Liver (tissue), 9 donors: ENCODE measurements around the gene LIPC. TPM values are rescaled to one million over a fixed set of nuclear protein-coding genes. Genes with fewer than 3 reads are reported as not detected.

ENCODE experiments used
- DNase-seq: peaks from one replicate; pipeline ENCODE4 v3.0.0-alpha.2; 2017; ENCODE audit warnings: low spot score
- H3K27ac ChIP-seq, 2 donors: one replicate each; pipeline ENCODE4 v1.7.0; 2013; ENCODE audit warnings: inconsistent platforms in 2 of 2, low read length in 2 of 2, control low read depth in 1 of 2, low read depth in 1 of 2, mild to moderate bottlenecking in 1 of 2
- H3K27me3 ChIP-seq, 4 donors: one replicate each; pipeline versions ENCODE4 v1.6.1 to v1.7.0; 2013; ENCODE audit warnings: low read length in 3 of 4, inconsistent platforms in 1 of 4, mild to moderate bottlenecking in 1 of 4, moderate library complexity in 1 of 4; ENCODE audit not compliant: control insufficient read depth in 4 of 4, insufficient read depth in 4 of 4
- H3K36me3 ChIP-seq, 4 donors: one replicate each; pipeline versions ENCODE4 v1.6.1 to v1.7.0; 2013; ENCODE audit warnings: low read length in 3 of 4, mild to moderate bottlenecking in 3 of 4, low read depth in 1 of 4, moderate library complexity in 1 of 4; ENCODE audit not compliant: control insufficient read depth in 4 of 4, insufficient read depth in 3 of 4
- H3K4me1 ChIP-seq, 4 donors: one replicate each; pipeline versions ENCODE4 v1.6.1 to v1.7.0; 2013; ENCODE audit warnings: low read length in 3 of 4, mild to moderate bottlenecking in 3 of 4, moderate library complexity in 1 of 4; ENCODE audit not compliant: control insufficient read depth in 4 of 4, insufficient read depth in 4 of 4
- H3K4me3 ChIP-seq, 3 donors: one replicate each; pipeline versions ENCODE4 v1.6.1 to v1.7.0; 2013; ENCODE audit warnings: low read length in 3 of 3, control low read depth in 1 of 3, low read depth in 1 of 3, mild to moderate bottlenecking in 1 of 3
- H3K9ac ChIP-seq, 2 donors: one replicate each; pipeline ENCODE4 v1.7.0; 2013; ENCODE audit warnings: low read length in 2 of 2, mild to moderate bottlenecking in 2 of 2, moderate library complexity in 2 of 2, control low read depth in 1 of 2, low read depth in 1 of 2
- H3K9me3 ChIP-seq, 4 donors: one replicate each; pipeline versions ENCODE4 v1.6.1 to v1.7.0; 2013; ENCODE audit warnings: low read length in 3 of 4; ENCODE audit not compliant: control insufficient read depth in 4 of 4
- EGR1 ChIP-seq, 2 donors: IDR thresholded peaks; 2 replicates each; pipeline ENCODE4 v1.6.1; 2016 to 2018; ENCODE audit warnings: antibody characterized with exemption in 2 of 2, low read depth in 2 of 2
- FOXA1 ChIP-seq: IDR thresholded peaks from 2 replicates; pipeline ENCODE4 v1.6.1; 2016; ENCODE audit warnings: antibody characterized with exemption
- FOXA2 ChIP-seq: IDR thresholded peaks from 2 replicates; pipeline ENCODE4 v1.6.1; 2016; ENCODE audit warnings: antibody characterized with exemption
- GABPA ChIP-seq, 2 donors: IDR thresholded peaks in 1 of 2; conservative IDR thresholded peaks in 1 of 2; 2 replicates each; pipeline ENCODE4 v1.6.1; 2016; ENCODE audit warnings: antibody characterized with exemption in 2 of 2, mild to moderate bottlenecking in 1 of 2, moderate library complexity in 1 of 2
- HNF4A ChIP-seq, 2 donors: conservative IDR thresholded peaks; 2 replicates each; pipeline ENCODE4 v1.6.1; 2016; ENCODE audit warnings: antibody characterized with exemption in 2 of 2, mild to moderate bottlenecking in 2 of 2
- HNF4G ChIP-seq: IDR thresholded peaks from 2 replicates; pipeline ENCODE4 v1.6.1; 2016; ENCODE audit warnings: antibody characterized with exemption
- JUND ChIP-seq, 2 donors: IDR thresholded peaks; 2 replicates each; pipeline ENCODE4 v1.6.1; 2016; ENCODE audit warnings: antibody characterized with exemption in 2 of 2
- NR2F2 ChIP-seq: IDR thresholded peaks from 2 replicates; pipeline ENCODE4 v1.6.1; 2016; ENCODE audit warnings: antibody characterized with exemption
- RAD21 ChIP-seq, 2 donors: IDR thresholded peaks; 2 replicates each; pipeline ENCODE4 v1.6.1; 2016; ENCODE audit warnings: antibody characterized with exemption in 2 of 2, mild to moderate bottlenecking in 2 of 2
- RXRA ChIP-seq, 2 donors: IDR thresholded peaks; 2 replicates each; pipeline ENCODE4 v1.6.1; 2017 to 2018; ENCODE audit warnings: antibody characterized with exemption in 2 of 2, mild to moderate bottlenecking in 1 of 2
- SP1 ChIP-seq: IDR thresholded peaks from 2 replicates; pipeline ENCODE4 v1.6.1; 2018; ENCODE audit warnings: antibody characterized with exemption, mild to moderate bottlenecking
- TAF1 ChIP-seq: conservative IDR thresholded peaks from 2 replicates; pipeline ENCODE4 v1.6.1; 2016; ENCODE audit warnings: antibody characterized with exemption, mild to moderate bottlenecking
- YY1 ChIP-seq: IDR thresholded peaks from 2 replicates; pipeline ENCODE4 v1.6.1; 2016; ENCODE audit warnings: antibody characterized with exemption, mild to moderate bottlenecking
- ZBTB33 ChIP-seq: IDR thresholded peaks from 2 replicates; pipeline ENCODE4 v1.6.1; 2016; ENCODE audit warnings: antibody characterized with exemption
- WGBS: extraction: QIAGEN DNeasy Blood & Tissue Kit; methylation state at CpG from one replicate; pipeline ENCODE4 v1.1.7; 2013; 5-methylcytosine and 5-hydroxymethylcytosine counted together
- polyA plus RNA-seq, 2 donors: library from polyadenylated mRNA; stranded (reverse) in 1 of 2; unstranded in 1 of 2; fragments of 200-250 nt in 1 of 2; fragments of >200 nt in 1 of 2; fragmentation: Nextera tagmentation in 1 of 2; extraction: Ambion mirVana in 1 of 2; gene quantifications; one replicate each; pipeline versions ENCODE4 v1.2.1 to v1.2.3, GENCODE V29; 2013 to 2015
- total RNA-seq, 2 donors: library from RNA; depleted of rRNA; stranded (reverse); fragments of >200 nt; gene quantifications; one replicate each; pipeline ENCODE4 v1.2.3, GENCODE V29; 2014
- TF ChIP-seq, protein P1 (sequence below): IDR thresholded peaks from 2 replicates; pipeline ENCODE4 v1.6.1; 2016; ENCODE audit warnings: antibody characterized with exemption
- TF ChIP-seq, protein P2 (sequence below): IDR thresholded peaks from 2 replicates; pipeline ENCODE4 v1.6.1; 2016; ENCODE audit warnings: antibody characterized with exemption, mild to moderate bottlenecking
- TF ChIP-seq, protein P3 (sequence below): fragments of 150-350 bp; IDR thresholded peaks from 2 replicates; pipeline ENCODE4 v1.5.1; 2017; ENCODE audit warnings: improper control_type of control experiment, low read depth, low read length; ENCODE audit not compliant: missing input control
- TF ChIP-seq, protein P4 (sequence below): IDR thresholded peaks from 2 replicates; pipeline ENCODE4 v1.6.1; 2016; ENCODE audit warnings: antibody characterized with exemption
- donor health status: healthy.
- donor health status: healthy.
- donor health status: healthy.
- donor health status: healthy.
- donor health status: healthy.

LIPC gene
- total and polyA plus RNA-seq, 4 donors: 60.1 to 268 (median 131) TPM

DNA sequence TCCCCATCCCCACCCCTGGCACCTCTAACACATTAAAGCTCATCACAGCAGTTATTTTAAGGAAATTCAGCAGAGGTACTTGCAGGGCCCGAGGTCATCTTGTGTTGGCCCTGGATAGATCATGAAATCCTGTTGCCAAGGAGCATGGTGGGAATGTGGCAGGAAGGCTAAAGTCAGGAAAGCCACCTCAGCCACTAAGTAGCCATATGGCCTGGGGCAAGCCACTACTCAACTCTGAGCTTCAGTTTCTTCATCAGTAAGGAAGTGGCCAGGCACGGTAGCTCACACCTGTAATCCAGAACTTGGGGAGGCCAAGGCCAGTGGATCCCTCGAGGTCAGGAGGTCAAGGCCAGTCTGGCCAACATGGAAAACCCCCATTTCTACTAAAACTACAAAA is 55.9 kb downstream of the LIPC start (continued):
- no peak for TF ChIP-seq EGR1 (IDR thresholded peaks at IDR 0.05; ENCODE audit: low read depth in 2 of 2)
- TF ChIP-seq RXRA (IDR thresholded peaks at IDR 0.05): no peak
- TF ChIP-seq NR2F2: no peak

DNA sequence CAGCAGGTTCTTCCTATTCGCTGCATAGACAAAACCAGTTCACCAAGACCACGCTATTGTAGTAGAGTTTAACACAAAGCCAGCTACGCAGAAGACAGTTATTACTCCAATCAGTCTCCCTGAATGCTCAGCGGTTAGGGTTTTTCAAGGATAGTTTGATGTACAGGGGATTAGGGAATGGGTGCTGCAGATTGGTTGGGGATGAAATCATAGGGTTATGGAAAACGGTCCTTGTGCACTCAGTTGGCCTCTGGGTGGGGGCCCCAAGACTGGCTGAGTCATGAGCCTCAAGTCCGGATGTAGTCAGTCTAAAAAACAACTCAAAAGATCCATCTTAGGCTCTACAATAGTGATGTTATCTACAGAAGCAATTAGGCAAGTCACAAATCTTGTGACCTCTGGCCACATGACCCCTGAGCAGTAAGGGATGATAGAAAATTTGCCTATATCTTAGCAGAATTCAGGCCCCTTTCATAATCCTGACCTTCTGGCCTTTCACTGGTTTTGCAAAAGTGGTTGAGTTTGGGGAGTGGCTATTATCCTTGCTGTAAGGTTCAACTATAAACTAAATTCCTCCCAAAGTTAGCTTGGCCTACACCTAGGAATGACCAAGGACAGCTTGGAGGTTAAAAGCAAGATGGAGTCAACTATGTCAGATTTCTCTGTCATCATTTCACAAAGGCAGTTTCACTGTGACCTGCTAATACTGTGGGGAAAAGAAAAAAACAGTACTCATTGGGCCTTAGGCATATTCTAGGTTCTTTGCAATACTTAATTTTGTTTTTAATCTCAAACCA is 57.7 kb downstream of the LIPC start:
- Histone ChIP-seq H3K9me3 (no peaks in the 10 kb centered on the region), H3K27ac (no peak overlapping the region), H3K27me3 (no peaks in the 10 kb centered on the region), H3K4me1 (peaks cover 0 to 10% (median 6%) of the 10 kb centered on the region in 4 donors), H3K4me3 (no peak overlapping the region), H3K36me3 (no peaks in the 10 kb centered on the region), H3K9ac (no peak overlapping the region)
- 97% methylated on average over 6 of the region's 6 CpGs for WGBS
- no peak for DNase-seq
- TF ChIP-seq FOXA1 (no peak), ZBTB33 (no peak), EGR1 (IDR thresholded peaks at IDR 0.05; ENCODE audit: low read depth in 2 of 2) (no peak), TAF1 (no peak), HNF4A (conservative IDR thresholded peaks at IDR 0.05) (no peak), GABPA (IDR thresholded peaks at IDR 0.05 in 1 of 2, conservative IDR thresholded peaks at IDR 0.05 in 1 of 2) (no peak), RAD21 (IDR thresholded peaks at IDR 0.05) (no peak), FOXA2 (no peak), SP1 (no peak), HNF4G (no peak), JUND (IDR thresholded peaks at IDR 0.05) (no peak), RXRA (IDR thresholded peaks at IDR 0.05) (no peak), NR2F2 (no peak), YY1 (no peak)
- TF ChIP-seq, protein P1, sequence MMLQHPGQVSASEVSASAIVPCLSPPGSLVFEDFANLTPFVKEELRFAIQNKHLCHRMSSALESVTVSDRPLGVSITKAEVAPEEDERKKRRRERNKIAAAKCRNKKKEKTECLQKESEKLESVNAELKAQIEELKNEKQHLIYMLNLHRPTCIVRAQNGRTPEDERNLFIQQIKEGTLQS: no peak
- TF ChIP-seq, protein P2, sequence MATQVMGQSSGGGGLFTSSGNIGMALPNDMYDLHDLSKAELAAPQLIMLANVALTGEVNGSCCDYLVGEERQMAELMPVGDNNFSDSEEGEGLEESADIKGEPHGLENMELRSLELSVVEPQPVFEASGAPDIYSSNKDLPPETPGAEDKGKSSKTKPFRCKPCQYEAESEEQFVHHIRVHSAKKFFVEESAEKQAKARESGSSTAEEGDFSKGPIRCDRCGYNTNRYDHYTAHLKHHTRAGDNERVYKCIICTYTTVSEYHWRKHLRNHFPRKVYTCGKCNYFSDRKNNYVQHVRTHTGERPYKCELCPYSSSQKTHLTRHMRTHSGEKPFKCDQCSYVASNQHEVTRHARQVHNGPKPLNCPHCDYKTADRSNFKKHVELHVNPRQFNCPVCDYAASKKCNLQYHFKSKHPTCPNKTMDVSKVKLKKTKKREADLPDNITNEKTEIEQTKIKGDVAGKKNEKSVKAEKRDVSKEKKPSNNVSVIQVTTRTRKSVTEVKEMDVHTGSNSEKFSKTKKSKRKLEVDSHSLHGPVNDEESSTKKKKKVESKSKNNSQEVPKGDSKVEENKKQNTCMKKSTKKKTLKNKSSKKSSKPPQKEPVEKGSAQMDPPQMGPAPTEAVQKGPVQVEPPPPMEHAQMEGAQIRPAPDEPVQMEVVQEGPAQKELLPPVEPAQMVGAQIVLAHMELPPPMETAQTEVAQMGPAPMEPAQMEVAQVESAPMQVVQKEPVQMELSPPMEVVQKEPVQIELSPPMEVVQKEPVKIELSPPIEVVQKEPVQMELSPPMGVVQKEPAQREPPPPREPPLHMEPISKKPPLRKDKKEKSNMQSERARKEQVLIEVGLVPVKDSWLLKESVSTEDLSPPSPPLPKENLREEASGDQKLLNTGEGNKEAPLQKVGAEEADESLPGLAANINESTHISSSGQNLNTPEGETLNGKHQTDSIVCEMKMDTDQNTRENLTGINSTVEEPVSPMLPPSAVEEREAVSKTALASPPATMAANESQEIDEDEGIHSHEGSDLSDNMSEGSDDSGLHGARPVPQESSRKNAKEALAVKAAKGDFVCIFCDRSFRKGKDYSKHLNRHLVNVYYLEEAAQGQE: no peak
- TF ChIP-seq, protein P3, sequence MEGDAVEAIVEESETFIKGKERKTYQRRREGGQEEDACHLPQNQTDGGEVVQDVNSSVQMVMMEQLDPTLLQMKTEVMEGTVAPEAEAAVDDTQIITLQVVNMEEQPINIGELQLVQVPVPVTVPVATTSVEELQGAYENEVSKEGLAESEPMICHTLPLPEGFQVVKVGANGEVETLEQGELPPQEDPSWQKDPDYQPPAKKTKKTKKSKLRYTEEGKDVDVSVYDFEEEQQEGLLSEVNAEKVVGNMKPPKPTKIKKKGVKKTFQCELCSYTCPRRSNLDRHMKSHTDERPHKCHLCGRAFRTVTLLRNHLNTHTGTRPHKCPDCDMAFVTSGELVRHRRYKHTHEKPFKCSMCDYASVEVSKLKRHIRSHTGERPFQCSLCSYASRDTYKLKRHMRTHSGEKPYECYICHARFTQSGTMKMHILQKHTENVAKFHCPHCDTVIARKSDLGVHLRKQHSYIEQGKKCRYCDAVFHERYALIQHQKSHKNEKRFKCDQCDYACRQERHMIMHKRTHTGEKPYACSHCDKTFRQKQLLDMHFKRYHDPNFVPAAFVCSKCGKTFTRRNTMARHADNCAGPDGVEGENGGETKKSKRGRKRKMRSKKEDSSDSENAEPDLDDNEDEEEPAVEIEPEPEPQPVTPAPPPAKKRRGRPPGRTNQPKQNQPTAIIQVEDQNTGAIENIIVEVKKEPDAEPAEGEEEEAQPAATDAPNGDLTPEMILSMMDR: no peak
- TF ChIP-seq, protein P4, sequence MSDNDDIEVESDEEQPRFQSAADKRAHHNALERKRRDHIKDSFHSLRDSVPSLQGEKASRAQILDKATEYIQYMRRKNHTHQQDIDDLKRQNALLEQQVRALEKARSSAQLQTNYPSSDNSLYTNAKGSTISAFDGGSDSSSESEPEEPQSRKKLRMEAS: no peak
